Natural killer cell (primary cell): ENCODE data around the gene TMEM212. TPM values are rescaled to one million over a fixed set of nuclear protein-coding genes. Genes with fewer than 3 reads are reported as not detected.

ENCODE experiments used
- ATAC-seq, 3 donors: fragments of 150-1000 bp in 2 of 3; fragments of 200-7000 bp in 1 of 3; cut with Tn5 transposase; 1 replicate in 1 of 3; 2 replicates in 2 of 3; pipeline ENCODE4 v1.10.0; 2021; ENCODE audit warnings: mild to moderate bottlenecking in 2 of 3, moderate library complexity in 2 of 3
- DNase-seq, 2 donors: peaks; one replicate each; pipeline versions ENCODE4 v3.0.0 to v3.0.0-alpha.2; 2013 to 2021; ENCODE audit warnings: mixed read lengths in 1 of 2
- H3K27ac ChIP-seq: one replicate; pipeline ENCODE4 v1.5.1; 2013; ENCODE audit warnings: mild to moderate bottlenecking, low read length
- H3K27me3 ChIP-seq: one replicate; pipeline ENCODE4 v1.6.1; 2013; ENCODE audit warnings: low read length; ENCODE audit not compliant: control insufficient read depth, insufficient read depth
- H3K36me3 ChIP-seq: one replicate; pipeline ENCODE4 v1.6.1; 2013; ENCODE audit warnings: low read length; ENCODE audit not compliant: control insufficient read depth, insufficient read depth
- H3K4me1 ChIP-seq: one replicate; pipeline ENCODE4 v1.6.1; 2013; ENCODE audit warnings: low read length; ENCODE audit not compliant: control insufficient read depth, insufficient read depth
- H3K4me3 ChIP-seq: one replicate; pipeline ENCODE4 v1.5.1; 2013; ENCODE audit warnings: low read length
- H3K9me3 ChIP-seq: one replicate; pipeline ENCODE4 v1.6.1; 2013; ENCODE audit warnings: low read length; ENCODE audit not compliant: control insufficient read depth, insufficient read depth
- H3K27ac Mint-ChIP-seq, 2 donors: one replicate each; pipeline ENCODE4 v1.8.0; 2022; ENCODE audit warnings: mild to moderate bottlenecking in 2 of 2, mixed read lengths in 2 of 2, moderate library complexity in 1 of 2
- H3K27me3 Mint-ChIP-seq, 2 donors: one replicate each; pipeline ENCODE4 v1.8.0; 2022; ENCODE audit warnings: low read depth in 2 of 2, mixed read lengths in 2 of 2
- H3K36me3 Mint-ChIP-seq: one replicate; pipeline ENCODE4 v1.8.0; 2022; ENCODE audit warnings: mixed read lengths
- H3K4me1 Mint-ChIP-seq, 2 donors: one replicate each; pipeline ENCODE4 v1.8.0; 2022; ENCODE audit warnings: mixed read lengths in 2 of 2
- H3K4me3 Mint-ChIP-seq: one replicate; pipeline ENCODE4 v1.8.0; 2022; ENCODE audit warnings: mild to moderate bottlenecking, moderate library complexity, mixed read lengths
- H3K9me3 Mint-ChIP-seq, 2 donors: one replicate each; pipeline ENCODE4 v1.8.0; 2022; ENCODE audit warnings: mixed read lengths in 2 of 2
- CTCF ChIP-seq: fragments of 200-600 bp; IDR thresholded peaks from one replicate; pipeline ENCODE4 v1.8.0; 2022; ENCODE audit warnings: antibody characterized with exemption
- WGBS: methylation state at CpG from one replicate; pipeline ENCODE4 v1.1.7; 2013; ENCODE audit warnings: missing lambda C conversion rate; ENCODE audit not compliant: insufficient coverage; 5-methylcytosine and 5-hydroxymethylcytosine counted together
- intact Hi-C: fragments of 100-400 bp; cut with micrococcal nuclease; formaldehyde crosslinking; loops from one replicate; pipeline ENCODE4 v1.14.2; 2022
- total RNA-seq, 4 donors: library from RNA; stranded (reverse); fragments of 120-200 nt in 1 of 4; gene quantifications; one replicate each; pipeline versions ENCODE4 v1.2.3 to v1.2.4, GENCODE V29; 2013 to 2022

Gene TMEM212
- total RNA-seq, 3 donors from 2014 or later (not counting 1 experiment from before 2014, with no cell fraction given) = not detected

GRCh38 chr3:171880101-171880870, 37.1 kb downstream of the TMEM212 start:
- no peaks in the 10 kb centered on the region for H3K9me3 Mint-ChIP-seq
- ATAC-seq = no peak
- no peak for DNase-seq
- no peak overlapping the region for H3K4me3 Mint-ChIP-seq
- no peak overlapping the region for H3K27ac Mint-ChIP-seq
- H3K9me3 ChIP-seq = no peaks in the 10 kb centered on the region
- H3K27me3 Mint-ChIP-seq = peaks cover 0 to 3% of the 10 kb centered on the region in 2 donors
- no peaks in the 10 kb centered on the region for H3K27me3 ChIP-seq
- no peaks in the 10 kb centered on the region for H3K4me1 ChIP-seq
- no peak overlapping the region for H3K27ac ChIP-seq
- no peaks in the 10 kb centered on the region for H3K36me3 Mint-ChIP-seq
- intact Hi-C loops = no loop called here
- no peak overlapping the region for H3K4me3 ChIP-seq
- H3K36me3 ChIP-seq = no peaks in the 10 kb centered on the region
- no peak for TF ChIP-seq CTCF
- peaks cover 0 to 9% of the 10 kb centered on the region in 2 donors for H3K4me1 Mint-ChIP-seq
- WGBS = 90% methylated on average over 2 of the region's 4 CpGs

DNA sequence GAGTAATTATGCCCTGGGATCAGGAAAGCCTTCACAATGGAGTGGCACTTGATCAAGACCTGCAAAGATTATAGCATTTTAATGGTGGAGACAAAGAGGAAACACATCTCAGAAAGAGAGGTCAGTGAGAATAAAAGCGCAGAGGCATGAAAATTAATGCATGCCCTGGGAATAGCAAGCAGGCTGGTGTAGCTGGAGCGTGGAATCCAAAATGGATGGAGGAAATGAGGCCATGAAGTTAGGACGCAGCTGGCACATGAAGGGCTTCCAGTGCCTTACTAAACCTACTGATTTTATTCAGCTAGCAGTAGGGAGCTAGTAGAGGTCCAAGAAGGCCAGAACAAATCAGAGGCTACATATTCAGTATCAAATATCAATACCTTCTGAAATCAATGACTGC, 38.1 kb downstream of the TMEM212 start:
- Histone ChIP-seq H3K27ac (no peak overlapping the region), H3K27me3 (no peaks in the 10 kb centered on the region), H3K36me3 (no peaks in the 10 kb centered on the region), H3K4me3 (no peak overlapping the region), H3K4me1 (no peaks in the 10 kb centered on the region), H3K9me3 (no peaks in the 10 kb centered on the region)
- H3K4me3 Mint-ChIP-seq = no peak overlapping the region
- intact Hi-C loops = no loop called here
- no peaks in the 10 kb centered on the region for H3K9me3 Mint-ChIP-seq
- TF ChIP-seq CTCF = no peak
- H3K4me1 Mint-ChIP-seq = peaks cover 0 to 9% of the 10 kb centered on the region in 2 donors
- H3K27ac Mint-ChIP-seq = no peak overlapping the region
- no peaks in the 10 kb centered on the region for H3K36me3 Mint-ChIP-seq
- peaks cover 0 to 6% of the 10 kb centered on the region in 2 donors for H3K27me3 Mint-ChIP-seq
- DNase-seq = no peak
- 83% methylated on average over 3 of the region's 3 CpGs for WGBS
- no peak for ATAC-seq

GRCh38 chr3:171883257-171883892, 40.2 kb downstream of the TMEM212 start:
- Histone ChIP-seq H3K36me3 (no peaks in the 10 kb centered on the region), H3K27me3 (no peaks in the 10 kb centered on the region), H3K9me3 (no peaks in the 10 kb centered on the region), H3K4me1 (no peaks in the 10 kb centered on the region), H3K27ac (no peak overlapping the region), H3K4me3 (no peak overlapping the region)
- H3K36me3 Mint-ChIP-seq = no peaks in the 10 kb centered on the region
- no peak for TF ChIP-seq CTCF
- no peaks in the 10 kb centered on the region for H3K9me3 Mint-ChIP-seq
- ATAC-seq = no peak
- intact Hi-C loops = no loop called here
- H3K27me3 Mint-ChIP-seq = peaks cover 0 to 6% of the 10 kb centered on the region in 2 donors
- DNase-seq = no peak
- no peak overlapping the region for H3K4me3 Mint-ChIP-seq
- no CpG with 5 or more reads among the region's 3 CpGs for WGBS
- H3K27ac Mint-ChIP-seq = no peak overlapping the region
- H3K4me1 Mint-ChIP-seq = peaks cover 0 to 9% of the 10 kb centered on the region in 2 donors
